Stomach smooth muscle (tissue), 2 donors: ENCODE results near the gene TTC7B.

Source experiments
- H3K27ac ChIP-seq: one replicate; pipeline ENCODE4 v1.7.0; 2013; ENCODE audit warnings: mild to moderate bottlenecking, low read length, inconsistent platforms
- H3K27me3 ChIP-seq, 2 donors: one replicate each; pipeline ENCODE4 v1.7.0; 2013; ENCODE audit warnings: low read length in 2 of 2; ENCODE audit not compliant: insufficient read depth in 2 of 2, control insufficient read depth in 1 of 2
- H3K36me3 ChIP-seq, 2 donors: one replicate each; pipeline ENCODE4 v1.7.0; 2013; ENCODE audit warnings: low read length in 2 of 2; ENCODE audit not compliant: control insufficient read depth in 2 of 2, insufficient read depth in 2 of 2
- H3K4me1 ChIP-seq: one replicate; pipeline ENCODE4 v1.7.0; 2013; ENCODE audit warnings: low read length; ENCODE audit not compliant: control insufficient read depth, insufficient read depth
- H3K4me3 ChIP-seq, 2 donors: one replicate each; pipeline ENCODE4 v1.7.0; 2013; ENCODE audit warnings: low read length in 2 of 2
- H3K9ac ChIP-seq, 2 donors: one replicate each; pipeline ENCODE4 v1.7.0; 2013; ENCODE audit warnings: low read length in 2 of 2, mild to moderate bottlenecking in 1 of 2
- H3K9me3 ChIP-seq, 2 donors: one replicate each; pipeline ENCODE4 v1.7.0; 2013; ENCODE audit warnings: low read length in 2 of 2; ENCODE audit not compliant: control insufficient read depth in 2 of 2
- donor health status: healthy.
- donor health status: Pancreatic carcinoma.

The TTC7B gene

GRCh38 chr14:90773196-90773486, 43.1 kb downstream of the TTC7B start:
- Histone ChIP-seq H3K27ac (no peak overlapping the region), H3K9ac (no peak overlapping the region), H3K4me3 (no peak overlapping the region), H3K9me3 (no peaks in the 10 kb centered on the region), H3K4me1 (no peaks in the 10 kb centered on the region), H3K27me3 (no peaks in the 10 kb centered on the region), H3K36me3 (peaks cover 16 to 21% of the 10 kb centered on the region in 2 donors)

GRCh38 chr14:90767899-90768298, 48.3 kb downstream of the TTC7B start:
- no peak overlapping the region for H3K4me3 ChIP-seq
- H3K4me1 ChIP-seq, result no peaks in the 10 kb centered on the region
- peaks cover 6 to 23% of the 10 kb centered on the region in 2 donors for H3K36me3 ChIP-seq
- H3K27me3 ChIP-seq, result no peaks in the 10 kb centered on the region
- peaks cover under 1 to 4% of the 10 kb centered on the region in 2 donors for H3K9me3 ChIP-seq
- H3K27ac ChIP-seq, result no peak overlapping the region
- H3K9ac ChIP-seq, result no peak overlapping the region

GRCh38 chr14:90760591-90761316, 55.5 kb downstream of the TTC7B start:
- no peaks in the 10 kb centered on the region for H3K36me3 ChIP-seq
- no peak overlapping the region for H3K9ac ChIP-seq
- H3K27me3 ChIP-seq, result no peaks in the 10 kb centered on the region
- peak overlapping the region; percentile 97 for H3K27ac ChIP-seq
- H3K4me3 ChIP-seq, result no peak overlapping the region
- H3K4me1 ChIP-seq, result peaks cover 29% of the 10 kb centered on the region
- H3K9me3 ChIP-seq, result peaks cover 0 to 5% of the 10 kb centered on the region in 2 donors

GRCh38 chr14:90760078-90760444, 56.2 kb downstream of the TTC7B start:
- Histone ChIP-seq H3K4me3 (no peak overlapping the region), H3K9me3 (peaks cover 0 to 5% of the 10 kb centered on the region in 2 donors), H3K27ac (peak overlapping the region; percentile 97), H3K9ac (peak overlapping the region in 1 of 2 donors; percentile 91), H3K27me3 (no peaks in the 10 kb centered on the region), H3K4me1 (peaks cover 33% of the 10 kb centered on the region), H3K36me3 (no peaks in the 10 kb centered on the region)

GRCh38 chr14:90759370-90760077, 56.7 kb downstream of the TTC7B start:
- Histone ChIP-seq H3K27ac (peak overlapping the region; percentile 97), H3K9ac (peak overlapping the region; percentile 91 to 97), H3K9me3 (peaks cover 0 to 5% of the 10 kb centered on the region in 2 donors), H3K4me3 (peak overlapping the region in 1 of 2 donors; percentile 79), H3K27me3 (no peaks in the 10 kb centered on the region), H3K4me1 (peaks cover 33% of the 10 kb centered on the region), H3K36me3 (no peaks in the 10 kb centered on the region)

- peak overlapping the region; percentile 91 to 97 for H3K9ac ChIP-seq
- H3K36me3 ChIP-seq, result no peaks in the 10 kb centered on the region
- H3K4me1 ChIP-seq, result peaks cover 33% of the 10 kb centered on the region
- peaks cover 0 to 5% of the 10 kb centered on the region in 2 donors for H3K9me3 ChIP-seq
- H3K27ac ChIP-seq, result peak overlapping the region; percentile 97
- no peaks in the 10 kb centered on the region for H3K27me3 ChIP-seq
- H3K4me3 ChIP-seq, result peak overlapping the region in 1 of 2 donors; percentile 79
Measured at GRCh38 chr14:90758959-90759358, 57.3 kb downstream of the TTC7B start.

- Histone ChIP-seq H3K27me3 (no peaks in the 10 kb centered on the region), H3K4me1 (peaks cover 33% of the 10 kb centered on the region), H3K36me3 (peaks cover 0 to 2% of the 10 kb centered on the region in 2 donors), H3K9ac (peak overlapping the region; percentile 91 to 97), H3K9me3 (peaks cover 0 to 5% of the 10 kb centered on the region in 2 donors), H3K4me3 (peak overlapping the region; percentile 70 to 79), H3K27ac (peak overlapping the region; percentile 97)
Measured at GRCh38 chr14:90758028-90758889, 58.0 kb downstream of the TTC7B start.

GRCh38 chr14:90757452-90757851, 58.8 kb downstream of the TTC7B start:
- peak overlapping the region; percentile 86 for H3K27ac ChIP-seq

GRCh38 chr14:90756755-90757345, 59.4 kb downstream of the TTC7B start:
- Histone ChIP-seq H3K27me3 (no peaks in the 10 kb centered on the region), H3K9me3 (no peaks in the 10 kb centered on the region), H3K4me3 (no peak overlapping the region), H3K36me3 (peaks cover 0 to 2% of the 10 kb centered on the region in 2 donors), H3K4me1 (peaks cover 33% of the 10 kb centered on the region), H3K27ac (peak overlapping the region; percentile 86), H3K9ac (no peak overlapping the region)

More at GRCh38 chr14:90757452-90757851, 58.8 kb downstream of the TTC7B start:
- Histone ChIP-seq H3K27me3 (no peaks in the 10 kb centered on the region), H3K9ac (peak overlapping the region in 1 of 2 donors; percentile 59), H3K4me1 (peaks cover 33% of the 10 kb centered on the region), H3K4me3 (peak overlapping the region in 1 of 2 donors; percentile 57), H3K36me3 (peaks cover 0 to 2% of the 10 kb centered on the region in 2 donors), H3K9me3 (peaks cover 0 to under 1% of the 10 kb centered on the region in 2 donors)

- peak overlapping the region; percentile 55 for H3K27ac ChIP-seq
- no peak overlapping the region for H3K9ac ChIP-seq
- no peaks in the 10 kb centered on the region for H3K27me3 ChIP-seq
- peaks cover 33% of the 10 kb centered on the region for H3K4me1 ChIP-seq
- no peak overlapping the region for H3K4me3 ChIP-seq
- H3K9me3 ChIP-seq, result no peaks in the 10 kb centered on the region
- H3K36me3 ChIP-seq, result peaks cover 0 to 2% of the 10 kb centered on the region in 2 donors
Measured at GRCh38 chr14:90755661-90756304, 60.4 kb downstream of the TTC7B start.
